NCI-H146 treated with DMSO at 0.1 percent for 48 hours (cell line): ENCODE results near the gene DPY30.

Source experiments
- DNase-seq: peaks from one replicate; lab custom pipeline; 2025; ENCODE audit not compliant: unreplicated experiment; lab: John Stamatoyannopoulos, UW

Gene DPY30

GRCh38 chr2:31978436-31978835, 61.2 kb downstream of the DPY30 start:
- DNase-seq = no peak
